Right atrium auricular region (tissue), 2 donors: ENCODE results near the gene NOL4L. TPM values are rescaled to one million over a fixed set of nuclear protein-coding genes. Genes with fewer than 3 reads are reported as not detected.

Source experiments
- DNase-seq: peaks from one replicate; pipeline ENCODE4 v3.0.0-alpha.2; 2019; ENCODE audit warnings: low spot score
- H3K27ac ChIP-seq, 2 donors: fragments of 200-600 bp; sonication (generic); 1 replicate in 1 of 2; 2 replicates in 1 of 2; pipeline ENCODE4 v1.5.1; 2016 to 2019
- H3K27me3 ChIP-seq, 2 donors: fragments of 200-600 bp; sonication (generic); one replicate each; pipeline versions ENCODE4 v1.5.1 to v1.6.0; 2017 to 2019
- H3K36me3 ChIP-seq: fragments of 200-600 bp; sonication (generic); one replicate; pipeline ENCODE4 v1.5.1; 2016
- H3K4me1 ChIP-seq, 2 donors: fragments of 200-600 bp; sonication (generic); one replicate each; pipeline versions ENCODE4 v1.5.1 to v1.6.0; 2017 to 2019
- H3K4me3 ChIP-seq, 2 donors: fragments of 200-600 bp; sonication (generic); 1 replicate in 1 of 2; 2 replicates in 1 of 2; pipeline ENCODE4 v1.5.1; 2017 to 2019; ENCODE audit warnings: mild to moderate bottlenecking in 1 of 2, moderate library complexity in 1 of 2
- H3K9me3 ChIP-seq, 2 donors: fragments of 200-600 bp; sonication (generic); one replicate each; pipeline ENCODE4 v1.5.1; 2019
- total RNA-seq, 2 donors: library from RNA; depleted of rRNA; stranded (reverse); fragments of >200 nt; gene quantifications; one replicate each; pipeline ENCODE4 v1.1.0, GENCODE V29; 2016
- TF ChIP-seq, protein P1 (sequence below), 2 donors: fragments of 200-600 bp; sonication (generic); IDR thresholded peaks; one replicate each; pipeline ENCODE4 v1.5.1; 2019; ENCODE audit warnings: antibody characterized with exemption in 2 of 2

Gene NOL4L
- total RNA-seq, 2 donors from 2014 or later: 7.6 to 10.4 TPM

GRCh38 chr20:32508775-32509119, 76.4 kb downstream of the NOL4L start:
- no peak overlapping the region for H3K27ac ChIP-seq
- H3K36me3 ChIP-seq: no peaks in the 10 kb centered on the region
- DNase-seq: no peak
- H3K4me1 ChIP-seq: peaks cover 0 to 12% of the 10 kb centered on the region in 2 donors
- no peaks in the 10 kb centered on the region for H3K9me3 ChIP-seq
- no peaks in the 10 kb centered on the region for H3K27me3 ChIP-seq
- TF ChIP-seq, protein P1, sequence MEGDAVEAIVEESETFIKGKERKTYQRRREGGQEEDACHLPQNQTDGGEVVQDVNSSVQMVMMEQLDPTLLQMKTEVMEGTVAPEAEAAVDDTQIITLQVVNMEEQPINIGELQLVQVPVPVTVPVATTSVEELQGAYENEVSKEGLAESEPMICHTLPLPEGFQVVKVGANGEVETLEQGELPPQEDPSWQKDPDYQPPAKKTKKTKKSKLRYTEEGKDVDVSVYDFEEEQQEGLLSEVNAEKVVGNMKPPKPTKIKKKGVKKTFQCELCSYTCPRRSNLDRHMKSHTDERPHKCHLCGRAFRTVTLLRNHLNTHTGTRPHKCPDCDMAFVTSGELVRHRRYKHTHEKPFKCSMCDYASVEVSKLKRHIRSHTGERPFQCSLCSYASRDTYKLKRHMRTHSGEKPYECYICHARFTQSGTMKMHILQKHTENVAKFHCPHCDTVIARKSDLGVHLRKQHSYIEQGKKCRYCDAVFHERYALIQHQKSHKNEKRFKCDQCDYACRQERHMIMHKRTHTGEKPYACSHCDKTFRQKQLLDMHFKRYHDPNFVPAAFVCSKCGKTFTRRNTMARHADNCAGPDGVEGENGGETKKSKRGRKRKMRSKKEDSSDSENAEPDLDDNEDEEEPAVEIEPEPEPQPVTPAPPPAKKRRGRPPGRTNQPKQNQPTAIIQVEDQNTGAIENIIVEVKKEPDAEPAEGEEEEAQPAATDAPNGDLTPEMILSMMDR (IDR thresholded peaks at IDR 0.05): no peak
- H3K4me3 ChIP-seq: no peak overlapping the region

- Histone ChIP-seq H3K27ac (no peak overlapping the region), H3K9me3 (no peaks in the 10 kb centered on the region), H3K36me3 (no peaks in the 10 kb centered on the region), H3K4me1 (peaks cover 0 to 12% of the 10 kb centered on the region in 2 donors), H3K27me3 (no peaks in the 10 kb centered on the region), H3K4me3 (no peak overlapping the region)
- DNase-seq: no peak
- TF ChIP-seq, protein P1 (IDR thresholded peaks at IDR 0.05): no peak
Observed at GRCh38 chr20:32507998-32508774, 76.9 kb downstream of the NOL4L start.

DNA sequence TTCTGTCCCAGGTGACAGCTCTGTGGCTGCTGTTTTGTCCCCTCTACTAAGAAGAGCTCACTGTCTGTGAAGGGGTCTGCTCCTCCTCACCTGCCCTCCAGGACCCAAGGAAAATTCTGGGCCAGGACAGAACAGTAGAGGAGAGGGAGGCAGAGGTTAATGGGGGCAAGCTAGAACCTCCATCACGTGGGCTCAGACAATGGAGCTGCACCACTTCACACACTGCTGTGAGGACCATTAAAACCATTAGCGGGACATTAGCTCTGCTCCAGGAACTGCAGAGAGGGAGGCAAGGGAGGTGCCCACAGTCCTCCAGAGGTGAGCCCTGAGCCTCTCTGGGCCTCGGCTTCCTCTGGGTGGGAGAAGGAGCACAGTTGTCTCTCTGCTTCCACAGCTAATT, 78.4 kb downstream of the NOL4L start:
- Histone ChIP-seq H3K9me3 (no peaks in the 10 kb centered on the region), H3K27me3 (no peaks in the 10 kb centered on the region), H3K36me3 (no peaks in the 10 kb centered on the region), H3K27ac (no peak overlapping the region), H3K4me1 (peaks cover 0 to 12% of the 10 kb centered on the region in 2 donors), H3K4me3 (no peak overlapping the region)
- DNase-seq: no peak
- TF ChIP-seq, protein P1 (IDR thresholded peaks at IDR 0.05): no peak

GRCh38 chr20:32505723-32506473, 79.2 kb downstream of the NOL4L start:
- no peak overlapping the region for H3K27ac ChIP-seq
- DNase-seq: no peak
- H3K9me3 ChIP-seq: no peaks in the 10 kb centered on the region
- no peaks in the 10 kb centered on the region for H3K27me3 ChIP-seq
- peaks cover 0 to 8% of the 10 kb centered on the region in 2 donors for H3K4me1 ChIP-seq
- H3K36me3 ChIP-seq: no peaks in the 10 kb centered on the region
- H3K4me3 ChIP-seq: no peak overlapping the region
- TF ChIP-seq, protein P1 (IDR thresholded peaks at IDR 0.05): no peak

DNA sequence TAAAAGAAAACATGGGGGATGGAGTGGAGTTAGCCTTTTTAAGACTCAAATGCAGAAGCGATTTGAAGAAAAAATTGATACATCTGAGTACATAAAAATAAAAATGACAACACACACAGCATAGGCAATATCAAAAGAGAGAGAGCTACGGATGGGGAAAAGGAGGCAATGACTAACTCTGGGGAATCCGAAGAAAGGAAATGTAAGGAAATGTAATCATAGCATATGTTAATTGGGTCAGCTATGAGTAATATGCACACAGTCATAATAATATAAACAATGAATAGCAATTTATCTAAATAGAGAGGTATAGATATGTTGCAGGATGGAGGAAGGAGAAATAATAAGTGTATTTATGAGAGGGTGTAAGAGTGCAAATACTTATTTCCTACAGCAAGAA, 83.4 kb downstream of the NOL4L start:
- DNase-seq: no peak

More for the DNA sequence above, 83.4 kb downstream of the NOL4L start:
- Histone ChIP-seq H3K4me1 (peaks cover 0 to 9% of the 10 kb centered on the region in 2 donors), H3K36me3 (no peaks in the 10 kb centered on the region), H3K4me3 (no peak overlapping the region), H3K9me3 (no peaks in the 10 kb centered on the region), H3K27ac (no peak overlapping the region), H3K27me3 (no peaks in the 10 kb centered on the region)
- TF ChIP-seq, protein P1 (IDR thresholded peaks at IDR 0.05): no peak
